NCI-H345 (cell line): ENCODE data around the gene ZDHHC24.

Experiments used
- DNase-seq: peaks from one replicate; lab custom pipeline; 2025; lab: John Stamatoyannopoulos, UW

The ZDHHC24 gene

DNA sequence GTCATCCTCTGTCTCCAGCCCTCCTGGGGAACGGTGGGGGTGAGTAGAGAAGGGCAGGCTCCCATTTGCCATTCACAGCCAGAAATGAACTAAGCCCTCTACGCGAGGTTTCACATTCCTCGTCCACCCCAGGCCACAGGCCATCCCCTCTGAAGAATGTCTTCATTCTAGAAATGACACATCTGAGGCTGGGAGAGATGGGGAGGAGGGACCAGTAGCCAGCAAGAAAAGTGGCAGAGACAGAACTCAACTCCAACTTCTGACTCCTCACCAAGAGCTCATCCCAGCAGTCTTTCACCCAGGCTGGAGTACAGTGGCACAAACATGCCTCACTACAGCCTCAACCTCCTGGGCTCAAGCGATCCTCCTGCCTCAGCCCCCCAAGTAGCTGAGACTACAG is 19.1 kb upstream of the ZDHHC24 start:
- DNase-seq = no peak

DNA sequence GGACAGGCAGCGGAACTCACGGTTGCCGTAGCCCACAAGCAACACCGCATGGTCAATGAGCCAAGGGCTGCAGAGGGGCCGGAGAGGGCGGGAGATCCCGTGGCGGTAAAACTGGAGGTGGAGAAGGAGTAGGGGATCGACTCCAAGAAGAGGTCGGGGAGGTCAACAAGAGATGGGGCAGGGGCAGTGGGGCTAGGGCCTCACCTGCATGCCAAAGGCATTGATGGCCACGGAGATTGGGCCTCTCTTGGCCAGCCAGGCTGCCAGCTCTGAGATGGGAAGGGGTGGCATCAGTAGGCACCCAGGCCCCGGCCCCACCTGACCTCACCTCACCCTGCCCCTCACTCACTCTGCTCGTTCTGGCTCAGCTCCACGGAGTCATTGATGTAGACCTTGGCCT is 18.7 kb upstream of the ZDHHC24 start:
- DNase-seq = no peak

DNA sequence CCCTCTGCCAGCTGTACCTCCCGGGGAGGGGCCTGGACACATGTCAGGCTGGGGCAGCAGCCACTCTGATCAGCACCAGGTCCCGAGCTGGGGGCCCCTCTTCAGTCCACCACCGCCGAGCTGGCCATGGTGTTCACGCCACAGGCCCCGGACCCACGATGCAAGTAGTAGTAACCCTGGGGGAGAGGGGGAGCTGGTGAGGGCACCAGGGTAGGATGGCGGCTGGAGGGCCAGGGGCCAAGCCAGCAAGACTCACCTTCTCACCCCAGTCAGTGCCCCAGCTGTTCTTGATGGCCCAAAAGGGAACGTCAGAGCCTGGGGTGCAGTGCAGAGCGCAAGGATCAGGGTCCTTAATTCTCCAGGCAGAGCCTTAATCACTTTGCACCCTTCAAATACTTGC is 18.0 kb upstream of the ZDHHC24 start:
- DNase-seq = no peak

DNA sequence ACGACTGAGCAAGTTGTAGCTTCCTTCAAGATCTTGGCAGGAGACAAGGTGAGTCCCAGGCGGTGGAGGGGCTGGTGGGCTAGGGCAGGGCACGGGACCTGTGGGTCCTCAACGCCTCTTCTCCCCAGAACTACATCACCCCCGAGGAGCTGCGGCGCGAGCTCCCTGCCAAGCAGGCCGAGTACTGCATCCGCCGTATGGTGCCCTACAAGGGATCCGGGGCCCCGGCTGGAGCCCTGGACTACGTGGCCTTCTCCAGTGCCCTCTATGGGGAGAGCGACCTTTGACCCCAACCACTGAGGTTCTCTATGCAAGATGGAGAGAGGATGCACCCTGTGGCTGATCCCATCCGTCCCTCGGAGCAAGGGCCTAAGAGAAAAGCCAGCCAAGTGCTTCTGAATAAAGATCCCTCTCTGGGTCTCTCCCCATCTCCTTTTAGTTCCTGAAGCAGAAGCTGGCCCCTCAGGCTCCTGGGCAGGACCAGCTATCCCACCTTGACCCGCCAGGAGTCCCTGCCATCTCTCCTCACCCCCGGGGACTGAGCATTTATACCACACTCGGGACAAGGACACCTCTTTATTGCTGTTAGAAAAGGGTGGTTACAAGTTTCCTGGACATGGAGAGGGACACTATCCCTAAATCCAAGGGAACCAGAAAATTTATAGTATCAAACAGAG is 17.2 kb upstream of the ZDHHC24 start:
- DNase-seq = no peak

DNA sequence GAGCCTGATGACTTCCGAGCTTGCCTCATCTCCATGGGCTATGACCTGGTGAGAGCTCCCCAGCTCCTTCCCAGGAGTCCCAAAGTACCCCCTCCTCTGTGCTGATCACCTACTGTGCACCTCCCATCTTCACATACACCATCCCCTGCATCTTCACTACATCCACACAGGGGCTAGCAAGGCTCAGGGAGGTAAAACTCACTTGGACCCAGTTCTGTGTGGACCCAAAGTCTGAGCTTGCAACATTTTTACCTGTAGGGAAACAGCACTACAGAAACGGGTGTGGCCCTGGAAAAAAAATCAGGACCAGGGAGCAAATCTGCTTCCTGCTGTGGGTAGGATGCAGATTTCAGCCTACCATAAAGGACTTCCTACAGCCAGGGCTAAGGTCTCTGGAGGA is 16.4 kb upstream of the ZDHHC24 start:
- DNase-seq = no peak

DNA sequence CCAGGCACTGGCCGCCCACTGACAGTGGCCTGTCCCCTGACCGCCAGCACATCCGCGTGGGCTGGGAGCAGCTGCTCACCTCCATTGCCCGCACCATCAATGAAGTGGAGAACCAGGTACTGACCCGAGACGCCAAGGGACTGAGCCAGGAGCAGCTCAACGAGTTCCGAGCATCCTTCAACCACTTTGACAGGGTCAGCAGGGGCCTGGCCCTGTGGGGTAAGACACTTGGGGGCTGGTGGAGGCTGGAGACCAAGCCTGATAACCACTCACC is 16.1 kb upstream of the ZDHHC24 start:
- no peak for DNase-seq

DNA sequence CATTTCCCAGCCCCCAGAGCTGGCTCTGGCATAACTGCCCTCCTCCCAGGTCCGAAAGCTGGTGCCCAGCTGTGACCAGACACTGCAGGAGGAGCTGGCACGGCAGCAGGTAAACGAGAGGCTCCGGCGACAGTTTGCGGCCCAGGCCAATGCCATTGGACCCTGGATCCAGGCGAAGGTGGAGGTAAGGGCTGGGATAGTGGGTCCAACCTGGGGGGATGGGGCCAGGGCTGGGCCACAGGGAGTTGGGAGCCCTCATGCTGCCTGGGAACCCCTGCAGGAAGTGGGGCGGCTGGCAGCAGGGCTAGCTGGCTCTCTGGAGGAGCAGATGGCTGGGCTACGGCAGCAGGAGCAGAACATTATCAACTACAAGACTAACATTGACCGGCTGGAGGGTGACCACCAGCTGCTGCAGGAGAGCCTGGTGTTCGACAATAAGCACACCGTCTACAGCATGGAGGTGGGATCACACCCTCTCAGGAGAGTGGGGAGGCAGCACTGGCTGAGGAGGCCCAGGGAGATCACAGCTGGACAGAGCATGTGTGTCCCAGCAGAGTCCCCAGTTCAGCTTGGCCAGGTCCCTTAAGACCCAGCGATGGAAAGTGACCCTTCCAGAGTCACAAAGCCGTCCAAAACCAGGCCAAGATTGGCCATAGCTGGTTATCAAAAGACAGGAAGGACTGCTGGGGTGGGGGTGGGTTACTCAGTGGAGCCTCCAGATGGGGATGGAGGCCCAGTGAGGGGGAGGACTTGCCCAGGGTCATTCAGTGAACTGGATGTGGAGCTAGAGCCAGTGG is 15.5 kb upstream of the ZDHHC24 start:
- no peak for DNase-seq

DNA sequence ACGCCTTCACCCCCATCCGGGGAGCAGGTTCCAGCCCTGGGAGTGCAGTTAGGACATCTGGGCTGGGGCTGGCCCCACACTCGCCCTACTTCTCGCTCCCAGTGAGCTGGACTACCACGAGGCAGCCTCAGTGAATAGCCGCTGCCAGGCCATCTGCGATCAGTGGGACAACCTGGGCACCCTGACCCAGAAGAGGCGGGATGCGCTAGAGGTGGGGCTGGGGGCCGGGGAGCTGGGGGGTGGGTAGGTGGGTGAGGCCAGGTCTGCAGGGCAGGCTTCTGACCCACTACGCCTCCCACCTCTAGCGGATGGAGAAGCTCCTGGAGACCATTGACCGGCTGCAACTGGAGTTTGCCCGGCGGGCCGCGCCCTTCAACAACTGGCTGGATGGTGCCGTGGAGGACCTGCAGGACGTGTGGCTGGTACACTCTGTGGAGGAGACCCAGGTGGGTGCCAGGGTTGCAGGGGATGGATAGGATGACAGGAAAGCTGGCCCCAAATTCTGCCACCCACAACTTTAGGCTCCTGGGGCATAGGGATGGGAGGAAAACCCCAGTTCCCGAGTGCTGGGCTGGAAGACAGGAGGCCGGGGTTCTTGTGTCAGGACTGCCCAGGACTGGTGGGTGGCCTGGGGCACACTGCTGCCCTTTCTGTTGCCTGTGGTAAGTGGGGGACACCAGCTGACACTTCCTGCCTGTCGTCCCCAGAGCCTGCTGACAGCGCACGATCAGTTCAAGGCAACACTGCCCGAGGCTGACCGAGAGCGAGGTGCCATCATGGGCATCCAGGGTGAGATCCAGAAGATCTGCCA is 14.2 kb upstream of the ZDHHC24 start:
- no peak for DNase-seq

DNA sequence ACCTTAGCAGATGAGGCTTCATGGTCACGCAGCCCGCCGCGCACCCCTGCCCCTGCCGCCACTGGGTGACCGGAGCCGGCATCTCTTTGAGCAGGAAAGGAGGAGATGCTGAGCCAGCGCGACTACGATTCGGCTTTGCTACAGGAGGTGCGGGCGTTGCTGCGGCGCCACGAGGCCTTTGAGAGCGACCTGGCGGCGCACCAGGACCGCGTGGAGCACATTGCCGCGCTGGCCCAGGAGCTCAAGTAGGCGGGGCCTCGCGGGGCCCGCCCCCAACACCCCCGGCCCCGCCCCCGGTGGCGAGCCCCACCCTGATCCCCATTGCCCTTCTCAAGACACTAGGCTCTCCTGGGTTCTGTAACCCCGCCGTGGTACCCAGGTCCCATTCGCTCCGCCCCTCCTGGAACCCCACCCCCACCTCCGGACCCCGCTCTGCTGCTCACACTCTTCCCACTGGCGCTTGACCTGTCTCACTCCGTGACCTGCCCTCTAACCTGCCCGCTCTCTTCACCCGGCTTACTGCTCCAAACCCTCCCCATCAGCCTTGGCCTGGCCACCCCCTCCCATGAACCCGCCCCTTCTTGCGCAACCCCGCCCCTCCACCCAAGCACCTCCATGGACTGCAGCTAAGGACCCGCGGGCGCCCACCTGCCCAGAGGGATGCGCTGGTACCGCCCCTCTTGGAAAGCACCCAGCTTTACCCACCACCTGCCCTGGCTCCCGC is 13.5 kb upstream of the ZDHHC24 start:
- no peak for DNase-seq

DNA sequence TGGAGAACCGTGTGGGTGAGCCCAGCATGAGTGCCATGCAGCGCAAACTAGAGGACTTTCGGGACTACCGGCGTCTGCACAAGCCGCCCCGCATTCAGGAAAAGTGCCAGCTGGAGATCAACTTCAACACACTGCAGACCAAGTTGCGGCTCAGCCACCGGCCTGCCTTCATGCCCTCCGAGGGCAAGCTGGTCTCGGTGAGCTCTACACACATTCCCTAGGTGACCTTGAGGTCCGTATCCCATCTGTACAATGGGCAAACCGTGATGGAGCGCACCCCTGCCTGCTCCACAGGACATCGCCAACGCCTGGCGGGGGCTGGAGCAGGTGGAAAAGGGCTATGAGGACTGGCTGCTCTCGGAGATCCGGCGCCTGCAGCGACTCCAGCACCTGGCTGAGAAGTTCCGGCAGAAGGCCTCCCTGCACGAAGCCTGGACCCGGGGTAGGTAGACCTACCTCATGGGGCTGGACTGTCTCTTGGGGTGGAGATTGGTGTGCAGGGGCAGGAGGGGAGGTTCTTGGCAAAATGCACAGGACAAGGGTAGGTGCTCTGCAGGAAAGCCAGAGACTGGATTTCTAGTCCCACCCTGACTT is 12.0 kb upstream of the ZDHHC24 start:
- DNase-seq = no peak

DNA sequence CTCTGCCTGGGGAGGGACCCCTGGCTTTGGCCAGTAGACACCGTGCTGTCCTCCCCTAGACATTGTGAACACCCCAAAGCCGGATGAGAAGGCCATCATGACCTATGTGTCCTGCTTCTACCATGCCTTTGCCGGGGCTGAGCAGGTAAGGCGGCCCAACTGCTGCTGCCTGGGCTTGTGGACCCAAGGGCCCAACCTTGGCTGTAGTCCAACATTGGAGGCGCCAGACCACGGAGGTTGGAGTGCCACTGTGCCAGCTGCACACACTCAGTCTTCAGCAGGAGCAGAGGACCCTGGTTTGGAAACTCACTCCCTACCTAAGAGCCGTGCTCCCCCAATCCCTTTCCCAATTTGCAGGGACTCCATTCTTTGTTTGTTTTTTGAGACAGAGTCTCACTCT is 10.2 kb upstream of the ZDHHC24 start:
- DNase-seq = peak; percentile 39

DNA sequence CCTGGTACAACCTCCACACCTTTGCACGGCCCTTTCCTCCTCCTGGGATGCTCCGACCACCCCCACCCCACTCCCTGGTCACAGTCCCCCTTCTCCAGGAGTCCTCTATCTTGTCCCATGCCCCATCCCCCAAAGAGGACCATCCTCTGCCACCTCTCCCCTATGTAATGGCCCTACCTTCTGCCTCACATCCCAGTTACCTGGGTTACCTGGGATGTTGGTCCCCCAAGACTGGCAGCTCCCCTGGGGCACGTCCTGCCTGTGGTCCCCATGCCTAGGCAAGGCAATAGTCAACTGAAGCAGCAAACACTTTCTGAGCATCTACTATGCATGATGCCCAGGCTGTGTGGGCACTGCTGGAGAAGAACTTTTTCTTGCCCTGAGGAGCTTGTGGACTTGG is 9.6 kb upstream of the ZDHHC24 start:
- DNase-seq = no peak

DNA sequence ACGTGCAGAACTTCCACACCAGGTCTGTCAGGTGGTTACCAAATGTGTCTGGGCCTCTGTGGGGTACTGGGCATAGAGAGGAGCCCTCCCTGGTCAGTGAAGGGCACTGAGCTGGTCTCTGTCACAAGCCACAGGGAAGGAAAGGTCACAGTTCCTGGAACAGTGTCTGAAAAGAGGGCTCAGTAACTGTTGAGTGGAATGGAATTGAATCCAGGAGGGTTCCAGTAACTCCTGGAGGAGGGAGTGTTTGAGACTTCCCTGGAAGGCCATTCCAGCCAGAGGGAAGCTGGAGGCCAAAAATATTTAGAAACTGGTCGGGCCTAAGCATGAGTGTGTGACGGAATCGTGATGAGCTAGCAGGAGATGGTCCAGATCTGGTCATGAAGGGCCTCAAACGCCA is 8.8 kb upstream of the ZDHHC24 start:
- DNase-seq = no peak

DNA sequence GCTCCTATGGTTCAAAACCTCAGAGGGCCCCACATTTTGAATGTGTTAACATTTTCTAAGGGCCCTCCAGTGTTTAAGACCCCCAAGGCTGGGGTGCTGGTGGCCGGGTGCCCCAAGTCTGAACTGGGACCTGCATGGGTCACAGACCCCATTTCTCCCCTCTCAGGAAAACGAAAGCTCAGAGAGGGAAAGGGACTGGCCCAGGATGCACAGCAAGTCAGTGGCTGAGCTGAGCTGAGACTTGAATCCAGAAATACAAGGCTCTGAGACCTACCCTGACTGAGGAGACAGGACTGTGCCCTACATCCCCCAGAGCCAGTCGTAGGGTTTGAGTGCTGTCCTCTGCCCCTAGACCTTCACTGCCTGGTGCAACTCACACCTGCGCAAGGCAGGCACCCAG is 5.0 kb upstream of the ZDHHC24 start:
- no peak for DNase-seq

DNA sequence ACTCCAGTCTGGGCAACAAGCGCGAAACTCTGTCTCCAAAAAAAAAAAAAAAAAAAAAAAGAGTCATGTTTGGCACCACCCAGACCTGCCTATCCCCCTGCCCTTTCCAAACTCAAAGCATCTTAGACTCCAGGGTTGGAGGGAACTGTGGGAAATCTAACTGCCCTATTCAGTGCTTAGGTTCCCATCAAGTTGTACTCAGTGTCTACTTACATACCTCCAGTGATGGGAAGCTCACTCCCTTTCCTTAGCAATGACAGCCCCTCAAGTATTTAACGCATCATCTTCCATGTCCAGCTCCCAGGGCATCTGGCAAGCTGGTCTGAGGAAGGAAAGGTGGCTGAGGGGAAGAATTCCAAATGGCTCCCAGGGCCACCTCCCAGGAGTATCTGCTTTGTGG is 3.8 kb upstream of the ZDHHC24 start:
- DNase-seq = no peak

DNA sequence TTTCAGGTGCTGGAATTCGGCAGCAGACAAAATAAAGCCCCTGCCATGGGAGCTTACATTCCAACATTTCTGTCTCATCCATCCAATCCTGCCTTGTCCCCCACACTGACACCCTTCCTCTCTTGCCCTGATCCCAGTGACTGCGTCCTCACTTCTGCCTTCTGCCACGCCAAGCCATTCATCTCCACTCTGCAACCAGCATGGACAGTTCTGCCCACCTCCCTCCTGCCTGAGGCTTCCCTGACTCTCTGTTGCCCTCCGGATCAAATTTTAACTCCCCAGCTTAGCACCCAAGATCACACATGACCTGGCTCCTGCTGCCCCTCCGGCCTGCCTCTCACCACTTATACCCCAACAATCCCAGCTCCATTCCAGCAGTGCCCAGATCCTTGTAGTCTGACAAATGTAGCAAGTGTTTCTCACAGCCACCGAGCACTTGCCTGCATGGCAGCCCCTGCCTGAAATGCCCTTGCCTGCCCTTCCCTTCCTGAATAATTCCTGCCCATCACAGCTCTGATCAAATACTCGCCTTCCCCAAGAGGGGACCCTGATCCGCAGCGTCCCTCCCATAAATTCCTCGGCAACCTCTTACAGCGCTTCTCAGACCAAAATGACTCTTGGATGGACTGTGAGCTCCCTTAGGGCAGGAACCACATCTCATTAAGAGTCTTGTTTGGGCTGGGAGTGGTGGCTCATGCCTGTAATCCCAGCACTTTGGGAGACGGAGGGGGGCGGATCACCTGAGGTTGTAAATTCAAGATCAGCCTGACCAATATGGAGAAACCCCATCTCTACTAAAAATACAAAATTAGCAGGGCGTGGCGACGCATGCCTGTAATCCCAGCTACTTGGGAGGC is 3.2 kb upstream of the ZDHHC24 start:
- DNase-seq = no peak

DNA sequence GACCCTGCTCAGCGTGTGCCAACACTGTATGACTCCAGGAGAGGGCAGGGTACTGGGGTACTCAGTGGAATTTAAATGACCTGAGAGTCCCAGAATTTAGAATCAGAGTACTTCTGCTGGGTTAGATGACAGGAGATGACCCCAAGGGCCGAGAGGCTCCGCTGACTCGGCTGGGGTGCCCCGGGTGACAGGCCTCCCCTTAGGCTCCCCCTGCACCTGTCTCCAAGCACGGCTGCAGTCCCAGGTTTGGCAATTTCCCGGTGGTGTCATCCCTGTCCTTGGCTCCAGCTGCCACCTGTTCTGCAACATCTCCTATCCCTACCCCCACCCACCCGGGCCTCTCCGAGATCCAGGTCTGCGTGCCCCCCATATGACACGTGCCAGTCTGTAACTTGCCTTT is 2.2 kb upstream of the ZDHHC24 start:
- no peak for DNase-seq

DNA sequence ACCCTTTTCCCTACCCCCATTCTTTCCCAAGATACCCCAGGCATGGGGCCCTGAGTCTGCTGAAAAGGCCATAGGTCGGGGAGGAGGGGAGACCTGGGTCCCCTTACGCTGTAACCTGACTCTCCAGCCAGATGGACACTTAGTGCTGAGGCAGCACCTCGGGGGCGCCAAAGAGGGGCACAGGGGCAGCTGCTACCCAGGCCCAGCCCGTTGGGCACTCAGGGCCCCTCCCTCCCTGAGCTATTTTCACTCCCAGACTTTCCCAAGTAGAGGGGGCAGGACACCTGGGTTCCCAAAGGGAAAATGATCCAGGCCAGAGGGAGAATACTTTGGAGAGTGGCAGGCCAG is 1.8 kb upstream of the ZDHHC24 start:
- DNase-seq = no peak

DNA sequence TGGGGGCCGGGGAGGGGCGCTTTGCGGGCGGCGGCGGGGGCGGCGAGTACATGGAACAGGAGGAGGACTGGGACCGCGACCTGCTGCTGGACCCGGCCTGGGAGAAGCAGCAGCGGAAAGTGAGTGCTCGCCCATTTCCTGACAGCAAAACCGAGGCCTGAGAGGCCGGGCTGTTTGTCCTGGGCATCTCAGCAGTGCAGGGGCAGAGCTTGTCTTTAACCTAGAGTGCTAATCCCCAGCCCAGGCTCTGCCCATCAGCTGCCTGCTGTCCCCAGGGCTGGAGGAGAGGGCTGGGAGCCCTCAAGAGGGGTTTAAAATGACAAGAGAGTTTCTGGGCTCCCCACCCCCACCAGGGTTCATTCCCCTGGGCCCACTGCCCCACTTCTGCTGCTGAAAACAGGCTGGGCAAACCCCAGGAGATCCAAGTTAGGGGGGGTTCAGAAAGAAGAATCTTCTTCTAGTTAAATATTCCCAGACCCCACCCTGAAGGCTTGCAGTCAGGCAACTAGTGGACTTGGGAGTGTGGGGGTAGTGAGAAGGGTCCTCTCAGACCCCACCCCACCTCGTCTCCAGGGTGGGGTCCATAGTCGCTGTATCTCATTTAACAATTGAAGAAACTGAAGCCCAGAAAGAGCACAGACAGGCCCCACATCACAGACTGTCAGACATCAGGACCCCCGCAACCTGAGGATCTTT is 1.3 kb upstream of the ZDHHC24 start:
- no peak for DNase-seq

DNA sequence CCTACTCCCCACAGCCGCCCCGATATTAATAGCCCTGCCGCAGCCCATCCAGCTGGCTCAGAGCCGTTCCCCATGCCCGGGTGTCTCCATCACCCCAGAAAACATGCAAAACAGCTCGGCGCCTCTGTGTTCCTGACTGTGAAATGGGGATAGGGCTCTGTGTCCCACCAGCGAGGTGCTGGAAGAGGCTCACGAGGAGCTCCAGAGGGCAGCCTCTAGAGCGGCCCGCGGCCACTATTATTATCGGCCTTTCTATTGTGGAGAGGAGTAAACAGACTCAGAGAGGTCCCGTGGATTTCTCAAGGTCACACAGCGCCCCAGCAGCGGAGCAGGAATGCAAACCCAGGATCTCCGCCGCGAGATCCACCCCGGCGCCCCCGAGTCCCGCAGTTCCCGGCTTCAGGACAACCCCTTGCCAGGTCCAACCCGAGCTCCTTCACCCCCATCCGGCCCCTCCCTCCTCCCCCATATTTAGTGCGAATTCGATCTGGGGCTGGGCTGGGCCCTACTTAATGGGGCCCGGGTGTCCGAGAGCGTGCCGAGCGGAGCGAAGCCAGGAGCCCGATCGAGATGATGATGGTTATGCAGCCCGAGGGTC is 619 bp upstream of the ZDHHC24 start, which contains the start of gene ACTN3:
TSS of gene ACTN3 (plus strand) at position 536 of the 598 bp plus-strand sequence. CDS start at position 571, 35 bp downstream.
- DNase-seq = no peak
